HG03097 (cell line): ENCODE results near the gene SPATA25.
"Not testable (repeated sequence)": the region's sequence is repeated elsewhere in the genome, so short reads cannot be mapped to it uniquely, and the experiment has no call there.

Source experiments
- ATAC-seq: cut with Tn5 transposase; IDR thresholded peaks from one replicate; pipeline ENCODE4 v1.9.1; 2021; ENCODE audit not compliant: unreplicated experiment, low FRiP score

The SPATA25 gene

GRCh38 chr20:45896641-45897161, 9.3 kb upstream of the SPATA25 start:
- no peak for ATAC-seq

- no peak for ATAC-seq
Measured at GRCh38 chr20:45894797-45895196, 7.4 kb upstream of the SPATA25 start.

GRCh38 chr20:45893831-45894230, 6.4 kb upstream of the SPATA25 start:
- ATAC-seq = no peak

- no peak for ATAC-seq
Measured at GRCh38 chr20:45892828-45893500, 5.5 kb upstream of the SPATA25 start.

GRCh38 chr20:45892049-45892825, 4.8 kb upstream of the SPATA25 start:
- no peak for ATAC-seq

GRCh38 chr20:45890985-45891983, 3.9 kb upstream of the SPATA25 start, which contains the start of the genes CTSA and NEURL2:
Gene CTSA (plus strand): TSS chr20:45891335. CDS start chr20:45891569, 234 bp downstream.
Gene NEURL2 (minus strand): TSS chr20:45891208. CDS start chr20:45890991, 217 bp downstream.
- peak; percentile 79 for ATAC-seq

- ATAC-seq = peak; percentile 13
Measured at GRCh38 chr20:45890077-45890984, 2.9 kb upstream of the SPATA25 start.

- ATAC-seq = no peak
Measured at GRCh38 chr20:45888681-45889080, 1.3 kb upstream of the SPATA25 start.

- no peak for ATAC-seq
Measured at GRCh38 chr20:45886590-45887345, 654 bp downstream of the SPATA25 start.

- ATAC-seq = no peak
Measured at GRCh38 chr20:45883100-45883469, 4.3 kb downstream of the SPATA25 start.

GRCh38 chr20:45882469-45883099, 4.8 kb downstream of the SPATA25 start:
- no peak for ATAC-seq

GRCh38 chr20:45880988-45881788, 6.2 kb downstream of the SPATA25 start, which contains the start of gene ZSWIM1:
Gene ZSWIM1 (plus strand): TSS chr20:45881227. CDS start chr20:45882593, 1,366 bp downstream.
- ATAC-seq = peak; percentile 93

GRCh38 chr20:45878076-45878761, 9.2 kb downstream of the SPATA25 start:
- no peak for ATAC-seq

- no peak for ATAC-seq
Measured at GRCh38 chr20:45874576-45874975, 12.8 kb downstream of the SPATA25 start.

- not testable (repeated sequence) for ATAC-seq
Measured at GRCh38 chr20:45874104-45874481, 13.3 kb downstream of the SPATA25 start.

GRCh38 chr20:45873409-45874103, 13.9 kb downstream of the SPATA25 start:
- no peak for ATAC-seq
